SK-N-SH treated with all-trans-retinoic acid at 6 μM for 48 hours (cell line): ENCODE data around the gene ALDH16A1.

Source experiments
- ATAC-seq: fragments of 200-7000 bp; cut with Tn5 transposase; 3 replicates; pipeline ENCODE4 v1.9.1; 2020; ENCODE audit warnings: mild to moderate bottlenecking, moderate library complexity
- ARNTL ChIP-seq: fragments of 450-650 bp; formaldehyde crosslinking; IDR thresholded peaks from 2 replicates; pipeline ENCODE4 v1.5.0; 2020; ENCODE audit warnings: low read depth, mild to moderate bottlenecking, moderate library complexity, borderline replicate concordance
- BACH2 ChIP-seq: fragments of 250-450 bp; sonication (Bioruptor Pico); IDR thresholded peaks from 2 replicates; pipeline ENCODE4 v1.9.0; 2021; ENCODE audit warnings: mild to moderate bottlenecking, borderline replicate concordance
- CREB5 ChIP-seq: fragments of 250-450 bp; sonication (Bioruptor Pico); IDR thresholded peaks from 2 replicates; pipeline ENCODE4 v1.5.1; 2020; ENCODE audit warnings: low read depth, mild to moderate bottlenecking, moderate library complexity
- CSDC2 ChIP-seq: fragments of 250-450 bp; sonication (Bioruptor Pico); IDR thresholded peaks from 2 replicates; pipeline ENCODE4 v1.5.0; 2020; ENCODE audit warnings: mild to moderate bottlenecking, moderate library complexity
- CSRNP3 ChIP-seq: fragments of 250-450 bp; sonication (Bioruptor Pico); IDR thresholded peaks from 2 replicates; pipeline ENCODE4 v1.5.1; 2021; ENCODE audit warnings: mild to moderate bottlenecking, moderate library complexity
- ESRRG ChIP-seq: fragments of 250-450 bp; sonication (Bioruptor Pico); IDR thresholded peaks from 2 replicates; pipeline ENCODE4 v1.6.1; 2021; ENCODE audit warnings: mild to moderate bottlenecking
- GLIS3 ChIP-seq: fragments of 250-450 bp; sonication (Bioruptor Pico); IDR thresholded peaks from 2 replicates; pipeline ENCODE4 v1.5.0; 2020; ENCODE audit warnings: mild to moderate bottlenecking, moderate library complexity
- ISL1 ChIP-seq: fragments of 250-450 bp; sonication (Bioruptor Pico); IDR thresholded peaks from 2 replicates; pipeline ENCODE4 v2.1.2; 2022; ENCODE audit warnings: mild to moderate bottlenecking, moderate library complexity
- OSR1 ChIP-seq: fragments of 250-450 bp; sonication (Bioruptor Pico); IDR thresholded peaks from 2 replicates; pipeline ENCODE4 v1.8.0; 2022; ENCODE audit warnings: moderate library complexity, mild to moderate bottlenecking, inconsistent platforms
- PATZ1 ChIP-seq: fragments of 250-450 bp; sonication (Bioruptor Pico); IDR thresholded peaks from 2 replicates; pipeline ENCODE4 v1.8.0; 2020; ENCODE audit warnings: mild to moderate bottlenecking, moderate library complexity, borderline replicate concordance
- PPARA ChIP-seq: fragments of 250-450 bp; sonication (Bioruptor Pico); IDR thresholded peaks from 2 replicates; pipeline ENCODE4 v1.5.0; 2020; ENCODE audit warnings: mild to moderate bottlenecking, borderline replicate concordance
- RARB ChIP-seq: fragments of 250-450 bp; sonication (Bioruptor Pico); IDR thresholded peaks from 2 replicates; pipeline ENCODE4 v1.8.0; 2021; ENCODE audit warnings: mild to moderate bottlenecking, moderate library complexity
- SNAI2 ChIP-seq: fragments of 250-450 bp; sonication (Bioruptor Pico); IDR thresholded peaks from 2 replicates; pipeline ENCODE4 v1.5.0; 2020; ENCODE audit warnings: mild to moderate bottlenecking, moderate library complexity
- TCF4 ChIP-seq: fragments of 250-450 bp; sonication (Bioruptor Pico); IDR thresholded peaks from 2 replicates; pipeline ENCODE4 v1.8.0; 2021; ENCODE audit warnings: mild to moderate bottlenecking, moderate library complexity, borderline replicate concordance
- TOX ChIP-seq: fragments of 250-450 bp; sonication (Bioruptor Pico); IDR thresholded peaks from 2 replicates; pipeline ENCODE4 v1.8.0; 2021; ENCODE audit warnings: mild to moderate bottlenecking, moderate library complexity, borderline replicate concordance
- TSHZ2 ChIP-seq: fragments of 250-450 bp; sonication (Bioruptor Pico); IDR thresholded peaks from 2 replicates; pipeline ENCODE4 v1.5.0; 2020; ENCODE audit warnings: mild to moderate bottlenecking, moderate library complexity
- ZC3H10 ChIP-seq: fragments of 250-450 bp; sonication (Bioruptor Pico); IDR thresholded peaks from 2 replicates; pipeline ENCODE4 v1.5.1; 2021; ENCODE audit warnings: mild to moderate bottlenecking, moderate library complexity
- ZFP3 ChIP-seq: fragments of 250-450 bp; sonication (Bioruptor Pico); IDR thresholded peaks from 2 replicates; pipeline ENCODE4 v1.5.0; 2020; ENCODE audit warnings: mild to moderate bottlenecking, moderate library complexity
- ZFP30 ChIP-seq: fragments of 450-650 bp; formaldehyde crosslinking; IDR thresholded peaks from 2 replicates; pipeline ENCODE4 v1.5.0; 2022; ENCODE audit warnings: mild to moderate bottlenecking, moderate library complexity
- ZNF565 ChIP-seq: fragments of 450-650 bp; formaldehyde crosslinking; conservative IDR thresholded peaks from 2 replicates; pipeline ENCODE4 v1.5.0; 2020; ENCODE audit warnings: low read depth, mild to moderate bottlenecking, moderate library complexity
- ZNF70 ChIP-seq: fragments of 450-650 bp; formaldehyde crosslinking; IDR thresholded peaks from 2 replicates; pipeline ENCODE4 v1.5.0; 2020; ENCODE audit warnings: mild to moderate bottlenecking, moderate library complexity
- ZNF8 ChIP-seq: fragments of 450-650 bp; formaldehyde crosslinking; IDR thresholded peaks from 2 replicates; pipeline ENCODE4 v1.5.0; 2020; ENCODE audit warnings: mild to moderate bottlenecking, moderate library complexity
- TF ChIP-seq, protein P1 (sequence below): fragments of 250-450 bp; sonication (Bioruptor Pico); IDR thresholded peaks from 2 replicates; pipeline ENCODE4 v1.8.0; 2021; ENCODE audit warnings: low read depth, mild to moderate bottlenecking, moderate library complexity, borderline replicate concordance

Gene ALDH16A1

GRCh38 chr19:49503582-49503962 lies 50.5 kb downstream of the ALDH16A1 start:
- ATAC-seq, result no peak
- TF ChIP-seq CSDC2 (CRISPR knock-in tag), result no peak
- no peak for TF ChIP-seq TOX (CRISPR knock-in tag)
- no peak for TF ChIP-seq SNAI2 (CRISPR knock-in tag)
- TF ChIP-seq PATZ1 (CRISPR knock-in tag), result no peak
- TF ChIP-seq ZC3H10 (CRISPR knock-in tag), result no peak
- no peak for TF ChIP-seq RARB
- TF ChIP-seq BACH2 (CRISPR knock-in tag), result no peak
- no peak for TF ChIP-seq ZFP30
- no peak for TF ChIP-seq ESRRG (CRISPR knock-in tag)
- no peak for TF ChIP-seq ZNF8
- no peak for TF ChIP-seq OSR1 (CRISPR knock-in tag)
- no peak for TF ChIP-seq CREB5
- TF ChIP-seq, protein P1, sequence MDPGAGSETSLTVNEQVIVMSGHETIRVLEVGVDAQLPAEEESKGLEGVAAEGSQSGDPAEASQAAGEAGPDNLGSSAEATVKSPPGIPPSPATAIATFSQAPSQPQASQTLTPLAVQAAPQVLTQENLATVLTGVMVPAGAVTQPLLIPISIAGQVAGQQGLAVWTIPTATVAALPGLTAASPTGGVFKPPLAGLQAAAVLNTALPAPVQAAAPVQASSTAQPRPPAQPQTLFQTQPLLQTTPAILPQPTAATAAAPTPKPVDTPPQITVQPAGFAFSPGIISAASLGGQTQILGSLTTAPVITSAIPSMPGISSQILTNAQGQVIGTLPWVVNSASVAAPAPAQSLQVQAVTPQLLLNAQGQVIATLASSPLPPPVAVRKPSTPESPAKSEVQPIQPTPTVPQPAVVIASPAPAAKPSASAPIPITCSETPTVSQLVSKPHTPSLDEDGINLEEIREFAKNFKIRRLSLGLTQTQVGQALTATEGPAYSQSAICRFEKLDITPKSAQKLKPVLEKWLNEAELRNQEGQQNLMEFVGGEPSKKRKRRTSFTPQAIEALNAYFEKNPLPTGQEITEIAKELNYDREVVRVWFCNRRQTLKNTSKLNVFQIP, result no peak
- no peak for TF ChIP-seq GLIS3 (CRISPR knock-in tag)

DNA sequence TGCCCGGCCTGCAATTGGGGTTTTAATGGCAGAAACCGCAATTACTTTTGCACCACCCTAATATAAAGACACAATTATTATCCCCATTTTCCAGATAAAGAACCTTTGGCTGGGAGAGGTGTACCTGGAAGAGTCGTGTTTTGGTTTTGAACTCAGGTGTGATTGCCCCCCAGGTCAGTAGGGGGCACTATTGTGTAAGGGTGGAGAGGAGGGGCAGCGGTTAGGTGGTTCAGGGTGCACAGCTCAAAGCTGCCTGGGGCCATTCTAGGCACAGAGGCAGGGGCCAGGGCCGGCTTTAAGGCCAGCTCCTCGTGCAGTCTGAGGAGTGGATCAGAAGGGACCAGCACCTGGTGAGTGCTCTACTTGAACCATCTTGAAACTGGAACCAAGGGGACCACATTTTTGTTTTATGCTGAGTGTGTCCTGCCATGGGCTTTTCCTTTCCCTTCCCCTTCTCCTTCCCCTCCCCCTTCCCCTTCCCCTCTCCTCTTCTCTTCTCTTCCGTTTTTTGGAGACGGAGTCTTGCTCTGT lies 53.6 kb downstream of the ALDH16A1 start:
- TF ChIP-seq ZC3H10 (CRISPR knock-in tag) (no peak), OSR1 (CRISPR knock-in tag) (no peak), RARB (no peak), CSRNP3 (CRISPR knock-in tag) (no peak), SNAI2 (CRISPR knock-in tag) (no peak), TOX (CRISPR knock-in tag) (no peak), ZNF565 (CRISPR knock-in tag) (no peak), ZFP30 (no peak), PATZ1 (CRISPR knock-in tag) (no peak), ZFP3 (CRISPR knock-in tag) (no peak), ARNTL (no peak), PPARA (CRISPR knock-in tag) (no peak), GLIS3 (CRISPR knock-in tag) (no peak), ZNF70 (CRISPR knock-in tag) (no peak), TCF4 (CRISPR knock-in tag) (no peak), CREB5 (no peak), ESRRG (CRISPR knock-in tag) (no peak), ISL1 (no peak), TSHZ2 (CRISPR knock-in tag) (no peak)
- TF ChIP-seq, protein P1, result no peak
- peak; percentile 53 for ATAC-seq
